Measurements from ENCODE around the gene BMPR1B. TPM values are rescaled to one million over a fixed set of nuclear protein-coding genes. Genes with fewer than 3 reads are reported as not detected.
"Not testable (repeated sequence)": the region's sequence is repeated elsewhere in the genome, so short reads cannot be mapped to it uniquely, and the experiment has no call there.

BMPR1B gene
- total RNA-seq, 1 donor from 2014 or later, result 26.8 TPM

- peak overlapping the region; percentile 94 for H3K27ac Mint-ChIP-seq (ENCODE audit: unreplicated experiment)
- DNase-seq (ENCODE audit: low read depth, low spot score), result no peak
- no peak for TF ChIP-seq CTCF (conservative IDR thresholded peaks at IDR 0.05)
- no peaks in the 10 kb centered on the region for H3K36me3 Mint-ChIP-seq (ENCODE audit: low read depth)
- peak overlapping the region; percentile 84 for H3K4me3 Mint-ChIP-seq
- H3K9me3 Mint-ChIP-seq, result no peaks in the 10 kb centered on the region
- peaks cover 66% of the 10 kb centered on the region for H3K4me1 Mint-ChIP-seq
- H3K27me3 Mint-ChIP-seq (ENCODE audit: low read depth), result no peaks in the 10 kb centered on the region
Observed at GRCh38 chr4:95051702-95052020, 293.9 kb downstream of the BMPR1B start.

GRCh38 chr4:95058991-95059390 is 301.2 kb downstream of the BMPR1B start:
- no peak for TF ChIP-seq CTCF (conservative IDR thresholded peaks at IDR 0.05)

GRCh38 chr4:95059663-95060062 is 301.9 kb downstream of the BMPR1B start:
- Mint-ChIP-seq H3K27ac (ENCODE audit: unreplicated experiment) (peak overlapping the region; percentile 45), H3K4me1 (peaks cover 79% of the 10 kb centered on the region), H3K27me3 (ENCODE audit: low read depth) (no peaks in the 10 kb centered on the region), H3K9me3 (no peaks in the 10 kb centered on the region), H3K36me3 (ENCODE audit: low read depth) (peaks cover 2% of the 10 kb centered on the region), H3K4me3 (peak overlapping the region; percentile 67)
- no peak for DNase-seq (ENCODE audit: low read depth, low spot score)
- no peak for TF ChIP-seq CTCF (conservative IDR thresholded peaks at IDR 0.05)

More at GRCh38 chr4:95058991-95059390, 301.2 kb downstream of the BMPR1B start:
- DNase-seq (ENCODE audit: low read depth, low spot score), result no peak
- H3K4me3 Mint-ChIP-seq, result peak overlapping the region; percentile 69
- peak overlapping the region; percentile 36 for H3K27ac Mint-ChIP-seq (ENCODE audit: unreplicated experiment)
- no peaks in the 10 kb centered on the region for H3K27me3 Mint-ChIP-seq (ENCODE audit: low read depth)
- H3K9me3 Mint-ChIP-seq, result no peaks in the 10 kb centered on the region
- H3K4me1 Mint-ChIP-seq, result peaks cover 85% of the 10 kb centered on the region
- no peaks in the 10 kb centered on the region for H3K36me3 Mint-ChIP-seq (ENCODE audit: low read depth)

GRCh38 chr4:95061220-95061619 is 303.5 kb downstream of the BMPR1B start:
- Mint-ChIP-seq H3K27ac (ENCODE audit: unreplicated experiment) (no peak overlapping the region), H3K4me1 (peaks cover 71% of the 10 kb centered on the region), H3K27me3 (ENCODE audit: low read depth) (no peaks in the 10 kb centered on the region), H3K4me3 (no peak overlapping the region), H3K36me3 (ENCODE audit: low read depth) (peaks cover 4% of the 10 kb centered on the region), H3K9me3 (no peaks in the 10 kb centered on the region)
- no peak for DNase-seq (ENCODE audit: low read depth, low spot score)
- no peak for TF ChIP-seq CTCF (conservative IDR thresholded peaks at IDR 0.05)

- H3K27ac Mint-ChIP-seq (ENCODE audit: unreplicated experiment), result peak overlapping the region; percentile 86
- H3K4me3 Mint-ChIP-seq, result peak overlapping the region; percentile 66
- H3K4me1 Mint-ChIP-seq, result peaks cover 68% of the 10 kb centered on the region
- H3K9me3 Mint-ChIP-seq; DNase-seq (ENCODE audit: low read depth, low spot score); H3K36me3 Mint-ChIP-seq (ENCODE audit: low read depth); H3K27me3 Mint-ChIP-seq (ENCODE audit: low read depth): not testable (repeated sequence)
Observed at GRCh38 chr4:95061801-95062200, 304.0 kb downstream of the BMPR1B start.

- Mint-ChIP-seq H3K27me3 (ENCODE audit: low read depth) (no peaks in the 10 kb centered on the region), H3K4me3 (no peak overlapping the region), H3K27ac (ENCODE audit: unreplicated experiment) (no peak overlapping the region), H3K9me3 (no peaks in the 10 kb centered on the region), H3K36me3 (ENCODE audit: low read depth) (peaks cover 19% of the 10 kb centered on the region), H3K4me1 (peaks cover 34% of the 10 kb centered on the region)
- no peak for DNase-seq (ENCODE audit: low read depth, low spot score)
- TF ChIP-seq CTCF (conservative IDR thresholded peaks at IDR 0.05), result no peak
Observed at GRCh38 chr4:95066050-95066449, 308.3 kb downstream of the BMPR1B start.

Data from neural crest cell (in vitro differentiated cells).